HG03575 (cell line): ENCODE measurements around the gene GRIK5.
"Not testable (repeated sequence)": the region's sequence is repeated elsewhere in the genome, so short reads cannot be mapped to it uniquely, and the experiment has no call there.

Experiments
- ATAC-seq: cut with Tn5 transposase; IDR thresholded peaks from one replicate; pipeline ENCODE4 v1.9.1; 2021; ENCODE audit not compliant: unreplicated experiment, insufficient number of reproducible peaks, low FRiP score; ENCODE audit errors: extremely low read depth

The GRIK5 gene

GRCh38 chr19:42069619-42070351, at the start of gene GRIK5:
Gene GRIK5, minus strand, starts transcription at chr19:42070206. Its CDS starts 4,436 bp downstream, at chr19:42065770.
- no peak for ATAC-seq

GRCh38 chr19:42117076-42117475, 47.1 kb upstream of the GRIK5 start:
- no peak for ATAC-seq

GRCh38 chr19:42116308-42117075, 46.5 kb upstream of the GRIK5 start:
- no peak for ATAC-seq

GRCh38 chr19:42115705-42116104, 45.7 kb upstream of the GRIK5 start:
- ATAC-seq, result no peak

GRCh38 chr19:42115219-42115618, 45.2 kb upstream of the GRIK5 start:
- no peak for ATAC-seq

GRCh38 chr19:42114412-42114811, 44.4 kb upstream of the GRIK5 start:
- no peak for ATAC-seq

- no peak for ATAC-seq
These were observed 43.8 kb upstream of the GRIK5 start for GRCh38 chr19:42113641-42114348.

- no peak for ATAC-seq
These were observed 41.8 kb upstream of the GRIK5 start for GRCh38 chr19:42111811-42112210.

- ATAC-seq, result no peak
These were observed 41.4 kb upstream of the GRIK5 start for GRCh38 chr19:42111384-42111783.

GRCh38 chr19:42110658-42111057, 40.7 kb upstream of the GRIK5 start:
- no peak for ATAC-seq

GRCh38 chr19:42109896-42110295, 39.9 kb upstream of the GRIK5 start:
- no peak for ATAC-seq

GRCh38 chr19:42108527-42109389, 38.8 kb upstream of the GRIK5 start:
- no peak for ATAC-seq

- ATAC-seq, result no peak
These were observed 35.4 kb upstream of the GRIK5 start for GRCh38 chr19:42105368-42105767.

- no peak for ATAC-seq
These were observed 32.9 kb upstream of the GRIK5 start for GRCh38 chr19:42102877-42103276.

- ATAC-seq, result not testable (repeated sequence)
These were observed 30.2 kb upstream of the GRIK5 start for GRCh38 chr19:42100241-42100640.

- no peak for ATAC-seq
These were observed 29.4 kb upstream of the GRIK5 start for GRCh38 chr19:42099336-42099925.

GRCh38 chr19:42098781-42099180, 28.8 kb upstream of the GRIK5 start:
- no peak for ATAC-seq

- no peak for ATAC-seq
These were observed 27.5 kb upstream of the GRIK5 start for GRCh38 chr19:42097461-42097860.
